Retina (tissue), 1 donor: ENCODE results near the gene PLIN5.
"Not testable (repeated sequence)": the region's sequence is repeated elsewhere in the genome, so short reads cannot be mapped to it uniquely, and the experiment has no call there.

ENCODE experiments used
- DNase-seq: peaks from one replicate; pipeline ENCODE4 v3.0.0-alpha.2; 2016

The PLIN5 gene

DNA sequence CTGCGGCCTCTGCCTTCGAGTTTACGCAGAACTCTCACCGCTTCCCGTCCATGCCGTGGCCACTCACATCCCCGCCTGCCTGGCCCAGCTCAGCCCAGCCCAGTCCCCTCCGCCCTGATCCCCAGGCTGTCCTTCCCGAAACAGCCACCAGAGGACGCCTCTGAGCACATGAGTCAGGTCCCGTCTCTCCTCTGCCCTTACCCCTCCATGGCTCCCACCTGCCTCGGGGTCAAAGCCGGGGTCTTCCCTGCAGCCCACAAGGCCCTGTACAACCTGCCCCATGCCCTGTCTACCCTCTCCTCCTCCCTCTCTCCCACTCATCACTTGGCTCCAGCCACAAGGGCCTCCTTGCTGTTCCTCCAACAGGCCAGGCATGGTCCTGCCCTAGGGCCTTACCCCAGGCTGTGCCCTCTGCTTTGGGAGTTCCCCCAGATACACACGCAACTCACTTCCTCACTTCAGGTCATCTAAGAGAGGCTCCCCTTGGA lies 32.6 kb upstream of the PLIN5 start:
- peak; percentile 65 for DNase-seq

DNA sequence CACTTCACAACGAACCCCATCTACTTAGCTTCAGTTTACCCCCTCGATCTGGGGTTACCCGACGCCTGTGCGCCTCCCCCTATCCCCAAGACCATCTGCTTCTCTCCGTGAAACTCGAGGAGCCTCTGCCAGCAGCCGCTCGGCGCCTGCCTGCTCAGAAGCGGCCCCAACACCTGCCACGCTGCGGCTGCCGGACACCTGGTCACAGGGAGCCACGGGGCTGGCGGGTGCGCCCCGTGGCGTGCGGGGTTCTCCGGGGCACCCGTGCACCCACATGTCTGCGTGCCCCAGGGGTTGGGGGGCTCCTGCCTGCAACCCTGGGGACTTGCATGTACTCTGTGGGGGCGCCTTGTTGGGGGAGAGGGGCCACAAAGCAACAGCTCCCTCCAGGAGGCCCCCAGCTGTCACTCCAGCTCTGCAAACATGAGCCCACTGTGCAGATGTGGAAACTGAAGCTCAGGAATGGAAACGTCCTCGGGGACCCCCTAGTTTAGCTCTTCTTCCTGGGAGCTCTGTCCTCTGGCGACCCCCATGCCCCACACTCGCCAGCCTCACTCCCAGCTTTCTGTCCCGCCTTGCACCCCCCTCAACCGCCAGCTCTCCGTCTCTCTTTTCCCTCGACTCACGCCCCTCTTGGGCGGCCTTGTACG lies 31.5 kb upstream of the PLIN5 start:
- DNase-seq = no peak

DNA sequence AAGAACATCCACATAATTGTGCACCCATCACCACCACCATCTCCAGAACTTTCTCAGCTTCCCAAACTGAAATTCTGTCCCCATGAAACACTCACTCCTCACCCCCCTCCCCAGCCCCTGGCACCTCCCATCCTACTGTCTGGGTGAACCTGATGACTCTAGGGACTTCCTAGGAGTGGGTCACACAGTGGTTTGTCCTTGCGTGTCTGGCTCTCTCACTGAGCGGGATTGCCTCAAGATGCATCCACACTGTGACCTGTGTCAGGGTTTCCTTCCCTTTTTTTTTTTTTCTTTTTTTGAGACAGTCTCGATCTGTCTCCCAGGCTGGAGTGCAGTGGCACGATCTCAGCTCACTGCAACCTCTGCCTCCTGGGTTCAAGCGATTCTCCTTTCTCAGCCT lies 28.5 kb upstream of the PLIN5 start:
- not testable (repeated sequence) for DNase-seq

DNA sequence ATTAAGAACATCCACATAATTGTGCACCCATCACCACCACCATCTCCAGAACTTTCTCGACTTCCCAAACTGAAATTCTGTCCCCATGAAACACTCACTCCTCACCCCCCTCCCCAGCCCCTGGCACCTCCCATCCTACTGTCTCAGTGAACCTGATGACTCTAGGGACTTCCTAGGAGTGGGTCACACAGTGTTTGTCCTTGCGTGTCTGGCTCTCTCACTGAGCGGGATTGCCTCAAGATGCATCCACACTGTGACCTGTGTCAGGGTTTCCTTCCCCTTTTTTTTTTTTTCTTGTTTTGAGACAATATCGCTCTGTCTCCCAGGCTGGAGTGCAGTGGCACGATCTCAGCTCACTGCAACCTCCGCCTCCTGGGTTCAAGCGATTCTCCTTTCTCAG lies 27.1 kb upstream of the PLIN5 start:
- not testable (repeated sequence) for DNase-seq

DNA sequence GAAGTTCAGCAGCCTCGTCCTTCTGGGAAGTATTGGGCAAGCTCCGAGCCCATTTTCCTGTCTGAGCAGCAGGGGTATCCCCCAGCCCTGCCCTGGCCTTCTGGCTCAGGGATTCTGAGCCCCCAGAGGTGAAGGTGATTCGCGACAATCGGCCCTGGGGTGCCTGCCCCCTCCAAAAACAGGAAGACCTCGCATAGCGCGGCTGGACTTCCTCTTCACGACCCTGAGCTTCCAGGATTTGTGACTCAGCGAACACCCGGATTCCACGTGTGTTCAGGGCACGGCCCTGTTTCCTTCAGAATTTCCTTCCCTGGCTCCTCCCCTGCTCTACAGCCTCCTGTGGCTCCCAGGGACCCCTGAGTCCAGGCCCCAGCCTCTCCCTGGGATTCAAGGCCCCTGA lies 24.5 kb upstream of the PLIN5 start, which contains the start of gene SEMA6B:
Gene SEMA6B (minus strand): TSS at position 116 of the 400 bp plus-strand sequence. CDS start 1,227 bp downstream, outside the sequence.
- no peak for DNase-seq

DNA sequence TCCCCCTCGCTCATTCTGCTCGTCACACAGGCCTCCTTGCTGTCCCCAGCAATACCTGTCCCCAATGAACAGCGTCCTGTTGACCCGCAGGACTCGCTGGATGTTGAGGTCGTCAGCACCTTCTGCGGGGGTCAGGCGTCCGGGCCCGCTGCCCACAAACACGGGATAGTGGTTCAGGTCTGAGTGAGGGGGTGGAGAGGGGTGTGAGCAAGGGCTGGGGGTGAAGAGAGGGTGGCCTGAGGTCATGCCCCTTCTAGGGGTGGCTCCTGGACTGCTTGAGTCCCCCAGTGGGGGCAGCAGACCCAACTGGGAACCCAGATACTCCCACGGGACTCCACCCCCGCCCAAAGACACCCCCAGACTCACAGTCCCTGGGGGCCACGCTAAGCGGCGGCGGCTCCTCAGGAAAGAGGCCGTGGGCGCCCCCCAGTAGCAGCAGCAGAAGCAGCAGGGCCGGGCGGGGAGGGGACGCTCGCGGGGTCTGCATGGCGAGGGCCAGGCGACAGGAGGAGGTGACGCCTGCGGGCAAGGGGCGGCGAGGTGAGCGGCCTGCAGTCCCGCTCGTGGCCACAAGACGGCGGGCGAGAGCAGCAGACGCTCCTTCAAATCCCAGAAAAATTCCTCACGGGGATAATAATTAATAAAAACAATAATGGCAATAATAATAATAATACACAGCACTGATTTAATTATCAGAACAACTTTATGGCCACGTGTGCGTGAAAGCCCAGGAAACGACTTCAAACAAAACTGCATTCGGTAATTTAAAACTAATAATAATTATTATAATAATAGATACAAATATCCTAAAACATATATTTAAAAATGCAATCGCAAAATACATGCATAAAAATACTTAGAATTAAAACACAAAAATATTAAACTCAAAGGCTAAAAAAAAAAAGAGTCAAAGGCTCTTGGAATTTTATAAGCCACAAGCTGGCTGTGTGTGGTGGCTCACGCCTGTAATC lies 23.2 kb upstream of the PLIN5 start:
- peak; percentile 86 for DNase-seq

DNA sequence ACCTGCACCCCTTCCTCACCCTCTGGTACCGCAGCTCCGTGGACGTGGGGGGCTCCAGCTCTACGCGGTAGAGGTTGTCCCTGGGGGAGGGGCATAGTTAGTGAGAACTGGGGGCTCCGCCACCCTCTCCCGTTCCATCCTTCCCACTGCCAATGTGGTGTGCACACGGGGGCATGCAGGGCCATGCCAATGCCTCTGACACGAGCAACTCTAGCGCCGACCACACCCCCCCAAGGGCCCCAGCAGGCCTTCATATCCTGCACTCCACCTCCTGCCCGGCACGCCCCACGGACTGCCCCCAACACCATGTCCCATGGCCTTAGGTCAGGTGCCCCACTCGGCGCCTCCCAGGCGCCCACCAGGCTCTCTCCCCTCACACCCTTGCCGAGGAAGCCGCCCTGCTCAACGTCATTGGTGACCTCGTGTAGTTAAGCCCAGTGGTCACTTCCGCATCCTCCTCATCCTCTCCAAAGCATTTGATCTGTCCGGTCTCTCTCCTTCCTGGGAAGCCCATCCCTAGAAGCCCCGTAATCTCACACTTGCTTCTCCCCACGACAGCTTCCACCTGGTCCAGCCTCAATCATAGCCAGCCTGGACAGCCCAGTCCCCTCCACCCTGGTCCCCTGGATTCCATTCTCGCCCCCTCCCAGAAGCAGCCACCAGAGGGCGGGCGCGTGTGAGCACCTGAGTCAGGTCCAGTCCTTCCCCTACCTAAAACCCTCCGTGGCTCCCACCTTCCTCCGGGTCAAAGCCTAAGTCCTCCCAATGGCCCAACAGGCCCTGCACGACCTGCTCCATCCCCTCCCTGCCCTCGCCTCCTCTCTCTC lies 22.3 kb upstream of the PLIN5 start:
- DNase-seq = no peak

DNA sequence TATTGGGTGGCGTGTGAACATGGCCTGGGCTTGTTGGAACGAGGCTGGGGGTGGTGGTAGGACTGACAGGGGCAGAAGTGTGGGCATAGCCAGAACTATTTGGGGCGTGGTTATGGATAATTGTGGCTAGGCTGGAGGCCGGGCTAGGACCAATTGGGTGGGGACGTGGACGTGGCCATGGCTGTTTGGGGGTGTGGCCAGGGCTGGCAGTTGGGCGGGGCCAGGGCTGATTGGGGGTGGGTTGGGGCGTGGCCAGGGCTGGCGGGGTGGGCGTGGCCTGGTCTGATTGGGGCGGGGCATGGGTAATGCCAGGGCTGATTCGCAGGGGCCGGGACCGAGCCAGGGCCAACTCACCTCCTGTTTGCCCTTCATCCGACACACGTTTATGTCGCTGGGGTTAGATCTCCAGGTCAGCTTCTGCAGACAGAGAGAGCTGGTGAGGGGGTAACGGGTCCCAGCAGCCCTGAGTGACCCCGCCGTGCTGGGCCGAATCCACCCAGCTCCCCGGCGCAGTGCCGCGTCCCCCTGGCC lies 21.6 kb upstream of the PLIN5 start:
- DNase-seq = no peak

DNA sequence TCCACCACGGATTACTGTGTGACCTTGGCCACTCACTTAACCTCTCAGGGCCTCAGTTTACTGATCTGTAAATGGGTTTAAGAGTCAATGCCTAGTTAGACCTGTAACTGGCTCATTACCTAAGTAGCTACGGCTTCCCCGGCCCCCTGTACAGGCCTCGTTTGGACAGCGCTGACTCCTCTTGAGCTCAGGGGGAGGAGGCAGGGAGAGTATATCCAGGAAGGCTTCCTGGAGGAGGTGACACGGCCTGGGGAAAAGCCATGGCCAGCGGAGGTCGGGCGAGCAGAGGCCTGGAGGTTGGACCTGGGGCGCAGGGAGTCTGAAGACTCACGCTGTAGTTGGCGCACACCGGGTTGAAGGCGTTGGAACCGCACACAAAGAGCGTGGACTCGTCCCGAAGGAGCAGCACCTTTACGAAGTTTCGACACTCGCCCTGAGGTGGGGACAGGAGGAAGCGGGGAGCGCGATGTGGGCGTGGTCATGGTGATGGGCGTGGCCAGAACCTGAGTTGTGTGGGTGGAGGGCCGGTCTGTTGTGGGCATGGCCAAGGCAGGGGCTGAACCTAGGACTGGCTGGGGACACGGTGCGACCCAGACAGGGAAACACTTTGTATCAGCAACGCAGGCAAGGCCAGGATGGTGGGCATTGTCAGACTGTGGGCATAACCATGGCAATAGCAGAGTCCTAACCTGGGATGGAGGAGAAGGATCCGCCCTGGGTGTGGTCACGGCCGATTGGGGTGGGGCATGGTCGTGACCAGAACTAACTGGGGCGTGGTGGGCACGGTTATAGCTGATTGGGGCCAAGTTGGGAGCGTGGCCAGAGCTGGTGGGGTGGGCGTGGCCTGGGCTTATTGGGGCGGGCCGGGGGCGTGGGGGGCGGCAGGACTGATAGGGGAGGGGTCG lies 20.9 kb upstream of the PLIN5 start:
- no peak for DNase-seq

DNA sequence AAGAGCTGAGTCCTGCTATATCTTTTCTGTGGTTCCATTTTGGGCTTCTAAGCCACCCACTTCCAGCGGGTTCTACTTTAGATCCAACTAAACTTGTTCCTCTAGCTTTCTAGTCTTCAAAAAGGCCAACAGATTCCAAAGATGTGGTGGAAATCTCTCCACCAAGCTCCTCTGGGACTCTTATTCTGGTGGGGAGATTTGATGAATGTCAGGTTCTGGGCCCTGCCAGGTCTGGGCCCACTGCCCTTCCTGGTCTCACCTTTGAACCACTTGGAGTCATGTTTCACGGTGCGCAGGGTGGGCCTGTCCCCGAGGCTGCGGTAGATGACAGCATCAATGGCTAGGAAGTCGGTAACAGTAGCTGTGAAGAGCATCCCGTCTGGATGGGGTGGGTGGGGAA lies 19.7 kb upstream of the PLIN5 start:
- DNase-seq = no peak

DNA sequence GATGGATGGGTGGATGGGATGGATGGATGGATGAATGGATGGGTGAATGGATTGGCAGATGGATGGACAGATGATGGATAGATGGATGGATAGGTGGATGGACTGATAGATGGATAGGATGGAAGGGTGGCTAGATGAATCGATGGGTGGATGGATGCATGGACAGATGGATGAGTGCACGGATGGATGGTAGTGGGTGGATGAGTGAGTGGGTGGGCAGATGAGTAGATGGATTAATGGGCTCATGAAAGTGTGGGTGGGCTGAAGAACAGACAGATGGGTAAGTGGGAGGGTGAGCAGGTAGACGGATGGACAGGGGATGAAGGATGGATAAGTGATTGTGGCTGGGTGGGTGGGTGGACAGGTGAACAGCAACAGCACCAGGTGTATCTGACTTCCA lies 18.8 kb upstream of the PLIN5 start:
- DNase-seq = no peak

DNA sequence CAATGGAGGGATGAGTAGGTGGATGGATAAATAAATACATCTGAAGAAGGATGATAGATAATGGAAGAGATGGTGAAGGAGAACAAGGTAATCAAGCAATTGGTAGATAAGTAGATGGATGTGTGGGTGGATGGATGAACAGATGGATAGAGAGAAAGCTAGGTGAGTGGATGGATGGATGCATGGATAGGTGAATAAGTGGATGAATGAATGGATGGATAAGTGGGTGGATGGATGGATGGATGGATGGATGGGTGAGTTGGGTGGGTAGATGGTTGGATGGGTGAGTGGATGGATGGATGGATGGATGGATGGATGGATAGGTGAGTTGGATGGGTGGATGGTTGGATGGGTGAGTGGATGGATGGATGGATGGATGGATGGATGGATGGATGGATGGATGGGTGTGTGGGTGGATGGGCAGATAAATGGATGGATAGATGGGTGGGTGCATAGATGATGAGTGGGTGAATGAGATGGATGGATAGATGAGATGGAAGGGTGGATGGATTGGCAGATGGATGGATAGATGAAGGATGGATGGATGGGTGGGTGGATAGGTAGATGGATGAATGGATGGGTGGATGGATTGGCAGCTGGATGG lies 18.2 kb upstream of the PLIN5 start:
- no peak for DNase-seq

DNA sequence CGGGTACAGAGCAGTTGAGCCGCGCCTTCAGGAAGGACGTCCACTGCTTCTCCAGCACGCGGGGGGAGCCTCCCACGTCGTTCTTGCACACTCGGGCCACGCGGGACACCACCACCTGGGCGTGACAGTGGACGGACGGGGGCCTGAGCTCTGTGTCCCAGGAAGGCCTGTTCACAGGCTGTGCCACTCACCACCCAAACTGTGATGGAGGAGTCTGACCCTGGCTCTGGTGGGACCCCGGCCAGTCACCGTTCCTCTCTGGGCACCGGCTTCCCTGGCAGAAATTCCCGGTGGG lies 17.4 kb upstream of the PLIN5 start:
- no peak for DNase-seq

DNA sequence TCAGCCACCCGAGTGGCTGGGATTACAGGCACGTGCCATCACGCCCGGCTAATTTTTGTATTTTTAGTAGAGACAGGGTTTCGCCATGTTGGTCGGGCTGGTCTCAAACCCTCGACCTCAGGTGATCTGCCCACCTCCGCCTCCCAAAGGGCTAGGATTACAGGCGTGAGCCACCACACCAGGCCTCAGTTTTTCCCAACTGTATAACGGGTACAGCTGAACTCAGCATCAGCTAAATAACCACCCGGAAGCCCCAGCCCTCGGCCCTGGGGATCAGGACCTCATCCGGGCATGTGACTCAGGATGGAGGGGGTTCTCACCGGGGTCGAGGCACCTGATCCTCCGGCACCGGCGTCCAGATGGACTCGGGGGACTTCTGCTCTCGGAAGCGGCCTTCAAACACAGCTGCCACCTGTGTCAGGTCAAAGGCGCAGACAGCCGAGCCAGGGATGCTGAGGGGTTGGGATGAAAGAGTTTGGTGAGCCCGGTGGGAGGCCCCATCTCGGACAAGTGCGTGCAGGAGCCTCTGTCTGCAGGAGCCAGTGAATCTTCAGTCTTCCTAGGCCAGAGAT lies 15.5 kb upstream of the PLIN5 start:
- DNase-seq = no peak

DNA sequence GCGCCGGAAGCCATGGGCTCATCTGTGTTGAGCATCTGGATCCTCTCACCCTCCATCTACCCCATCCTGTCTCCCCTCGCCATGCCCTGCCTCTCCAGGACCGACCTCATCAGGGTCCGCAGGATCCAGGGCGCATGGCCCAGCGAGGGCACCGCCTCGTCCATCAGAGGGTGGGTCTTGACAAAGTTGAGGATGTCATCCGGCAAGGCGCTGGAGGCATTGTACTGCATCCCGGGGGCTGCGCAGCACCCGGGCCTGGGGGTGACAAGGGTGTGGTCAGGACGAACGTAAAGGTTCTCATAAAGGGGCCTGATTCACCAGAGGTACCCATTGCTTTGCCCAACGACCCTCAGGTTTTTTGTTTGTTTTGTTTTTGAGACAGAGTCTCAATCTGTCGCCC lies 15.0 kb upstream of the PLIN5 start:
- no peak for DNase-seq

DNA sequence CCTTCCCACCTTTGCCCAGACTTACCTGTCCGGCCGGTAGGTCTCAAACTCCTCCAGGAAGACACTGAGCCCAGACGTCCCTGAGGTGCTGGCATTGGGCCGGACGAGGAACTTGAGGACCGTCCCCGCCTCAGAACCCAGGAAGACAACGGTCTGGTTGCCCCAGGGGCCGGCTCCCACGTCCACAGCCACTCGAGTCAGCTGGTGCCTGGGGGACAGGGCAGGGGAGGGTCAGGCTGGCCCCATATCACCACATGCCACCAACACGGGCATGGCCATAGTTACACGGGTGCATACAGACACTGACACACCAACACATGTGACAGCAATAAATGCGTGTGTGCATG lies 13.2 kb upstream of the PLIN5 start:
- no peak for DNase-seq

DNA sequence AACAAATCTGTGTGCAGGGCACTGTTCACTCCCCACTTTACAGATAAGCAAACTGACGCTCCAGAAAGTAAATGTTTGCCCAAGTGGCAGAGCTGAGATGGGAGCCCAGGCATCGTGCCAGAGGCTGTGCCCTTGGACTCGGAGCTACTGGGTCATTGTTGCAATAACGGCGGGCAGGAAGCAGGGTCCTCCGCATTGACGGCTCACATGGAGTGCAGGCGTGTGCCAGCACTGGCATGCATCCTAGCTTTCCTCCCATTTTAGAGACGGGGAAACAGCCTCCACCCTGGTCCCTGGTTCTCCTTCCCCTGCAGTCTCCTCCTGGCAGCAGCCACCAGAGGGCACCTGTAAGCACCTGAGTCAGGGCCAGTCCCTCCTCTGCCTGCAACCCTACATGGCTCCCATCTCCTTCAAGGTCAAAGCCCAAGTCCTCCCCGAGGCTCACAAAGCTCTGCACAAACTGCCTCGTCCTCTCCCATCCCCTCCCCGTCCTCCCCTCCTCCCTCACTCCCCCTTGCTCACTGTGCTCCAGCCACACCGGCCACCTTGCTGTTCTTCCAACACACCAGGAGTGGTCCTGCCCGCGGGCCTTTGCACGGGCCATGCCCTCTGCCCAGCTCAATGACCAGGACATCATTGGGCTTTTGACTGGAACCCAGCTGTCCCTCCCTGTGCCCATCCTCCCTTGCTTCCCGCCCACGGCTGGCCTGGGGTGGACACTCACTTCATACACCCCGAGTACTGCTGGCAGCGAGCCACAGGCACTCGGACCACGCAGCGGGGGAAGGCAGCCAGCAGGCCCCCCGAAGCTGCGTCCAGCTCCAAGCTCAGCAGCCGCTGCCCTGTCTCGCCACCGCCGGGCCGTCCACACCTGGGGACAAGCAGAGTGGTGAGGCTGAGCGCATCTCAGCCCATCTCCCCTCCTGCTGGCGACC lies 12.5 kb upstream of the PLIN5 start:
- DNase-seq = no peak

DNA sequence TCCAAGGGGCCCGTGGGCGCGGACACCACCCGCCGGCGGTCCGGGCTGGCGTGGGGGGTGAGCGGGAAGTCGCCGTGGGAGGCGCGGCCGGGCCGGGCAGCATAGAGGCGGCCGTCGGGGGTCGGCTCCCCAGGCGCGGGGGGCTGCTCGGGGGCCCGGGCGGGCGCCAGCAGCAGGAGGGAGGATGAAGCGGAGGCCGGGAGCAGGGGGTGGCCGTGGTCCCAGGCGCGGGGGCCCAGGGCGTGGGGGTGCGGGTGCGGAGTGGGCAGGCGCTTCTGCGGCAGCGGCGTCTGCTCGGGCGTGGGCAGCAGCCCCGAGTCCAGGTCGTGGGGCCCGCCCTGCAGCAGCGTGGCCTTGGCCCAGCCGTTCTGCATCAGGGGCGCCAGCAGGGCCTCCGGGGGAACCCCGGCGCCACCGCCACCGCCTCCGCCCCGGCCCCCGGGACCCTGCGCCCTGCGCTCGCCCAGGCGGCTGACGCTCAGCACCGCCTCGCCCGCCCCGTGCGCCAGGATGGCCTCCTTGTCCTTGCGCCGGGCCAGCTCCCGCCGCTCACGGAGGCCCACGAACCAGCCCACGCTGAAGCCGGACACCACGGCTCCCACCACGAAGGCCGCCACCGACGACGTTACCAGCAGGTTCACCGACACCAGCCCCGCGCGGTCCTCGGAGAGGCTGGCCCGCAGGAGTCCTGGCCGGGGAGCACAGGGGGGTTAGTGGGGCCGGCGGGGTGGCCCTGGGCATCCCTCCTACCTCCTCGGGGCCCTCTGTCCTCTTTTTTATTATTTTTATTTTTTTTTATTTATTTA lies 9.0 kb upstream of the PLIN5 start:
- no peak for DNase-seq
